ENCODE measurements around the gene SRPRA. TPM values are rescaled to one million over a fixed set of nuclear protein-coding genes. Genes with fewer than 3 reads are reported as not detected.
"Not testable (repeated sequence)": the region's sequence is repeated elsewhere in the genome, so short reads cannot be mapped to it uniquely, and the experiment has no call there.

SRPRA gene
- total RNA-seq: 100 to 1,000 TPM; 106 to 159 TPM

- Mint-ChIP-seq H3K9me3 (no peaks in the 10 kb centered on the region), H3K36me3 (peaks cover 45 to 58% of the 10 kb centered on the region in 2 donors), H3K27ac (peak within 1 kb of the TSS; percentile 98 to 99)
- ATAC-seq (peak; percentile 99 to 100), DNase-seq (ENCODE audit: low spot score in 2 of 2) (peak; percentile 99)
Observed at GRCh38 chr11:126268708-126269579, at the start of gene SRPRA, which contains the start of gene FOXRED1. Gene SRPRA, minus strand, starts transcription at chr11:126268895. Its CDS starts 91 bp downstream, at chr11:126268804. Gene FOXRED1, plus strand, starts transcription at chr11:126269154. Its CDS starts 53 bp downstream, at chr11:126269207.

- H3K27ac Mint-ChIP-seq: peak overlapping the region; percentile 77 to 95
- H3K36me3 Mint-ChIP-seq: peaks cover 18 to 30% of the 10 kb centered on the region in 2 donors
- ATAC-seq (peak; percentile 77 to 81), DNase-seq (ENCODE audit: low spot score in 2 of 2) (no peak)
- peaks cover 0 to 3% of the 10 kb centered on the region in 2 donors for H3K9me3 Mint-ChIP-seq
Observed at GRCh38 chr11:126317756-126318573, 49.3 kb upstream of the SRPRA start.

GRCh38 chr11:126317432-126317755, 48.7 kb upstream of the SRPRA start:
- peaks cover 0 to 3% of the 10 kb centered on the region in 2 donors for H3K9me3 Mint-ChIP-seq
- DNase-seq (ENCODE audit: low spot score in 2 of 2) (peak in 1 of 2 donors; percentile 15), ATAC-seq (no peak)
- H3K36me3 Mint-ChIP-seq: peaks cover 18 to 30% of the 10 kb centered on the region in 2 donors
- H3K27ac Mint-ChIP-seq: peak overlapping the region; percentile 77 to 95

GRCh38 chr11:126313826-126314225, 45.1 kb upstream of the SRPRA start:
- Mint-ChIP-seq H3K27ac (no peak overlapping the region), H3K36me3 (peaks cover 18 to 30% of the 10 kb centered on the region in 2 donors), H3K9me3 (peaks cover 0 to 3% of the 10 kb centered on the region in 2 donors)
- ATAC-seq (no peak), DNase-seq (ENCODE audit: low spot score in 2 of 2) (no peak)

GRCh38 chr11:126312961-126313360, 44.3 kb upstream of the SRPRA start:
- H3K36me3 Mint-ChIP-seq: peaks cover 18 to 30% of the 10 kb centered on the region in 2 donors
- peaks cover 0 to 3% of the 10 kb centered on the region in 2 donors for H3K9me3 Mint-ChIP-seq
- ATAC-seq (no peak), DNase-seq (ENCODE audit: low spot score in 2 of 2) (no peak)
- H3K27ac Mint-ChIP-seq: no peak overlapping the region

GRCh38 chr11:126311401-126312291, 43.0 kb upstream of the SRPRA start:
- Mint-ChIP-seq H3K9me3 (peaks cover 0 to 3% of the 10 kb centered on the region in 2 donors), H3K27ac (no peak overlapping the region), H3K36me3 (peaks cover 13 to 24% of the 10 kb centered on the region in 2 donors)
- no peak for DNase-seq (ENCODE audit: low spot score in 2 of 2)
- ATAC-seq: no peak

- ATAC-seq: no peak
- H3K36me3 Mint-ChIP-seq: peaks cover 7 to 18% of the 10 kb centered on the region in 2 donors
Observed at GRCh38 chr11:126310992-126311310, 42.3 kb upstream of the SRPRA start.

GRCh38 chr11:126310200-126310991, 41.7 kb upstream of the SRPRA start:
- Mint-ChIP-seq H3K9me3 (peaks cover 0 to 3% of the 10 kb centered on the region in 2 donors), H3K36me3 (peaks cover 11 to 18% of the 10 kb centered on the region in 2 donors), H3K27ac (no peak overlapping the region)
- DNase-seq (ENCODE audit: low spot score in 2 of 2) (peak in 1 of 2 donors; percentile 64), ATAC-seq (peak; percentile 64 to 72)

More at GRCh38 chr11:126310992-126311310, 42.3 kb upstream of the SRPRA start:
- no peak for DNase-seq (ENCODE audit: low spot score in 2 of 2)
- Mint-ChIP-seq H3K9me3 (peaks cover 0 to 3% of the 10 kb centered on the region in 2 donors), H3K27ac (no peak overlapping the region)

- not testable (repeated sequence) for H3K27ac Mint-ChIP-seq; H3K9me3 Mint-ChIP-seq; DNase-seq (ENCODE audit: low spot score in 2 of 2); ATAC-seq
- peaks cover 15 to 20% of the 10 kb centered on the region in 2 donors for H3K36me3 Mint-ChIP-seq
Observed at GRCh38 chr11:126308771-126309170, 40.1 kb upstream of the SRPRA start.

- no peak for DNase-seq (ENCODE audit: low spot score in 2 of 2)
- H3K36me3 Mint-ChIP-seq: peaks cover 20 to 24% of the 10 kb centered on the region in 2 donors
- ATAC-seq: no peak
- H3K9me3 Mint-ChIP-seq: no peaks in the 10 kb centered on the region
- H3K27ac Mint-ChIP-seq: no peak overlapping the region
Observed at GRCh38 chr11:126308271-126308671, 39.6 kb upstream of the SRPRA start.

GRCh38 chr11:126307706-126308105, 39.0 kb upstream of the SRPRA start:
- H3K27ac Mint-ChIP-seq: no peak overlapping the region
- ATAC-seq (no peak), DNase-seq (ENCODE audit: low spot score in 2 of 2) (no peak)

GRCh38 chr11:126305699-126306098, 37.0 kb upstream of the SRPRA start:
- peak overlapping the region; percentile 83 to 90 for H3K27ac Mint-ChIP-seq
- no peak for DNase-seq (ENCODE audit: low spot score in 2 of 2)
- H3K9me3 Mint-ChIP-seq: no peaks in the 10 kb centered on the region
- H3K36me3 Mint-ChIP-seq: peaks cover 25 to 33% of the 10 kb centered on the region in 2 donors
- ATAC-seq: peak; percentile 62 to 65

More at GRCh38 chr11:126307706-126308105, 39.0 kb upstream of the SRPRA start:
- peaks cover 25 to 29% of the 10 kb centered on the region in 2 donors for H3K36me3 Mint-ChIP-seq
- no peaks in the 10 kb centered on the region for H3K9me3 Mint-ChIP-seq

GRCh38 chr11:126304457-126305075, 35.9 kb upstream of the SRPRA start:
- DNase-seq (ENCODE audit: low spot score in 2 of 2) (no peak), ATAC-seq (peak; percentile 6 to 15)
- Mint-ChIP-seq H3K9me3 (no peaks in the 10 kb centered on the region), H3K36me3 (peaks cover 25 to 33% of the 10 kb centered on the region in 2 donors), H3K27ac (peak overlapping the region; percentile 90 to 99)

- Mint-ChIP-seq H3K36me3 (peaks cover 25 to 33% of the 10 kb centered on the region in 2 donors), H3K9me3 (no peaks in the 10 kb centered on the region), H3K27ac (peak within 1 kb of the TSS; percentile 90 to 99)
- ATAC-seq: peak; percentile 93 to 94
- peak; percentile 88 to 94 for DNase-seq (ENCODE audit: low spot score in 2 of 2)
Observed at GRCh38 chr11:126303623-126304456, 35.1 kb upstream of the SRPRA start, which contains the start of gene DCPS. Gene DCPS, plus strand, starts transcription at chr11:126304060. Its CDS starts 21 bp downstream, at chr11:126304081.
